ENCODE results near the gene EXOC1L.

GRCh38 chr4:55866973-55867574 is 47.5 kb downstream of the EXOC1L start:
- TF ChIP-seq CTCF (IDR thresholded peaks at IDR 0.05) (peak; percentile 59 to 83 (median 70)), POLR2A (IDR thresholded peaks at IDR 0.05) (no peak)

All from adrenal gland (tissue), 5 donors.